ENCODE results near the gene SMAD1.
A peak's percentile ranks its signal among the peaks of the same experiment; 100 is the strongest.

The SMAD1 gene

DNA sequence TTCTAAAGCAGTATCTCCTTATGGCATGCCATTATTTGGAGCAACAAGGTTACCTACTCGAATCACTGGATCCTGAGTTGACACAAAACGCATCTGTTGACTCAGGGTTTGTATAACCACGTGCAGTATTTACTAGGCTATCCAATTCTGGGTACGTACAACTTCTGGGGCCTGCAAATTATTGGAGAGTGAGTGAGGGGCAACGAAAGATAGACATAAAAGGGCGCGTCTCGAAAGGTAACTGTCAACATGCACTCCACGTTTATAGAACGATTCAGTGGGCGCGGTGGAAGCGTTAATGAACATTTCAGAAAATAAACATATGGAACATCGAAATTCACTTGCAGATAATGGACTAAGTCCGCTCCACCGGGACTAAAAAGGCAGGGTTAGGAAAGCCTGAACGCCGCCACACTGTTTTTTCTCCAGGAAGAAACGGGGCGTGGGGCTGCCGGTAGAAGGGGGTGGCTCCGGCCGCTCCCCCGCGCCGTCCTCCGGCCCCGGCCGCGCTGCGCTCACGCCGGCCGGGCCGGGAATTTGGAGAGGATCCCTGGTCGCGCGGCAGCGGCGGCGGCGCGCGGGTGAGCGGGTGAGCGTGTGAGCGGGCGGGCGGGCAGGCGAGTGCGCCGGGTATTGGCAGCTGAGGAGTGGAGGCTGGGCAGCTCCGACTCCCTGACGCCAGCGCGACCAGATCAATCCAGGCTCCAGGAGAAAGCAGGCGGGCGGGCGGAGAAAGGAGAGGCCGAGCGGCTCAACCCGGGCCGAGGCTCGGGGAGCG is at the start of gene SMAD1:
TSS of gene SMAD1 (plus strand) at position 690 of the 778 bp plus-strand sequence. CDS start 32,761 bp downstream, outside the sequence.
- peak; percentile 83 for DNase-seq (ENCODE audit: low read depth)
- TF ChIP-seq, protein P1, sequence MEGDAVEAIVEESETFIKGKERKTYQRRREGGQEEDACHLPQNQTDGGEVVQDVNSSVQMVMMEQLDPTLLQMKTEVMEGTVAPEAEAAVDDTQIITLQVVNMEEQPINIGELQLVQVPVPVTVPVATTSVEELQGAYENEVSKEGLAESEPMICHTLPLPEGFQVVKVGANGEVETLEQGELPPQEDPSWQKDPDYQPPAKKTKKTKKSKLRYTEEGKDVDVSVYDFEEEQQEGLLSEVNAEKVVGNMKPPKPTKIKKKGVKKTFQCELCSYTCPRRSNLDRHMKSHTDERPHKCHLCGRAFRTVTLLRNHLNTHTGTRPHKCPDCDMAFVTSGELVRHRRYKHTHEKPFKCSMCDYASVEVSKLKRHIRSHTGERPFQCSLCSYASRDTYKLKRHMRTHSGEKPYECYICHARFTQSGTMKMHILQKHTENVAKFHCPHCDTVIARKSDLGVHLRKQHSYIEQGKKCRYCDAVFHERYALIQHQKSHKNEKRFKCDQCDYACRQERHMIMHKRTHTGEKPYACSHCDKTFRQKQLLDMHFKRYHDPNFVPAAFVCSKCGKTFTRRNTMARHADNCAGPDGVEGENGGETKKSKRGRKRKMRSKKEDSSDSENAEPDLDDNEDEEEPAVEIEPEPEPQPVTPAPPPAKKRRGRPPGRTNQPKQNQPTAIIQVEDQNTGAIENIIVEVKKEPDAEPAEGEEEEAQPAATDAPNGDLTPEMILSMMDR (IDR thresholded peaks at IDR 0.05; ENCODE audit: insufficient read depth, low read depth, low read length, missing control alignments), result no peak
- peak within 1 kb of the TSS; percentile 64 for H3K4me3 ChIP-seq (ENCODE audit: low read depth, low read length)

DNA sequence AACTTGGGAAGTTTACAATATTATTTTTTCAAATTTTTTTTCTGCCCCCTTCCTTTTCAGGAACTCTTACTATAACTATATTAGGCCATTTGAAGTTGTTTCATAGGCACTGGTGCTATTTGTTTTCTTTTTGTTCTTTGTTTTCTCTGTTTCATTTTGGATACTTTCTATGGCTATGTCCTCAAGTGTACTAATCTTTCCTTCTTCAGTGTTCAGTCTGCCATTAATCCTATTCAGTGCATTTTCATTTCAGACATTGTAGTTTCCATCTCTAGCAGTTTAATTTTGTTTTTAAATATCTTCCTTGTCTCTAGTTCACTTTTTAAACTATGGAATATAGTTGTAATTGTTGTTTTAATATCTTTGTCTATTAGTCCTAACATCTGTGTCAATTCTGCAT is 48.0 kb upstream of the SMAD1 start:
- DNase-seq (ENCODE audit: low read depth), result no peak
- no peak overlapping the region for H3K4me3 ChIP-seq (ENCODE audit: low read depth, low read length)
- TF ChIP-seq, protein P1 (IDR thresholded peaks at IDR 0.05; ENCODE audit: insufficient read depth, low read depth, low read length, missing control alignments), result no peak

DNA sequence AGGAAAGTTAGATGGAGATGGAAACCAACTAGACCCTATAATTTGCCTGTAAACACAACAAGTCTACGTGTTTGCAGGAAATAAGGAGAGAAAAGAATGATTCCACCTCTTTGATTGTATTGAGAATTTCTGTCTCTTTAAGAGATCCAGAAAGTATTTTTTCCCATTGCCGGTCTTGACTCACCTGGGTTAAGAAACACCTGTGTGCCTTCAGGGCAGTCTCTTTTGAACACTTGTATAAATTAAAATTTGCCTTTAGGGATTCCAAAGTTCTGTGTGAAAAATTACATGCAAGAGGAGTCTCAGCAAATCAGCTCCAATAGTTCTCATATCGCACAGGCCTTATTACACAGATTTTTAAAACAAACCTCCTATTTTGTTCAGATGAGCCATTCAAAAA is 46.0 kb upstream of the SMAD1 start:
- TF ChIP-seq, protein P1 (IDR thresholded peaks at IDR 0.05; ENCODE audit: insufficient read depth, low read depth, low read length, missing control alignments), result no peak
- H3K4me3 ChIP-seq (ENCODE audit: low read depth, low read length), result no peak overlapping the region
- no peak for DNase-seq (ENCODE audit: low read depth)

DNA sequence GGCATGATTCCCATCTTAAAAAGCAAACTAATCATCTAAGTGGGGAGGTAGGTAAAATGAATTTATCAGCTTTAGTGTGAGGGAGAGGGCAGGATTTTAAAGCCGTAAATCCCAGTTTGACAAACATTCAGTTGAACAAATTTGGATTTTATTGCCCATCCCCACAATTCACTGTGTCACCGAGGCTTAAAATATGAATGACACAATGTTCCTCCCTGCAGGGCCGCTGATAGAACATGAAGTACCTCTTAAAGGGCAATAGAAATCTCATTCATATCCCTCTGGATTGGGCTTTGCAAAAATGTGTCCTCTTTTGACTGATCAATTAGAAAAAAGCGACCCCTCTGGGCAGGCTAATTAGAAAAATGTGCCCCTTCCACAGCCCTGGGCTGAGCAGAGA is 45.5 kb upstream of the SMAD1 start:
- no peak for DNase-seq (ENCODE audit: low read depth)
- TF ChIP-seq, protein P1 (IDR thresholded peaks at IDR 0.05; ENCODE audit: insufficient read depth, low read depth, low read length, missing control alignments), result no peak
- no peak overlapping the region for H3K4me3 ChIP-seq (ENCODE audit: low read depth, low read length)

DNA sequence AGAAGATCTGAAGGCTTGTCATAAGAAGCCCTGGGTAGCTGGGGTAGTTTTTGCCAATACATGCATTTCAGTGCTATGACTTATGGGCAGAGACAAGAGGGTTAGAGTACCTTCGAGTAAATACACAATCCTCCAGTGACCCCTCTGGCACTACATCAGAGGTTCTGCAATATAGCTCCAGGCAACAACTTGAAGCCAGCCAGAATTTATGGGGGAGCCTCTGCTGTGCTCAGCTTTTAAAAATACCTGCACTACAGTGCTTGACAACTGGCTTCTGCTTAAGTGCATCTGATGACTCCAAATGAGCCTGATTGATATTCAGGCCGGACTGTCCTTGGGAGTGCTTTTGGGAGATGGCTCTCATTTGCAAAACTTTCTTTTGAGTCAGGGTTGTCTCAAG is 44.9 kb upstream of the SMAD1 start:
- H3K4me3 ChIP-seq (ENCODE audit: low read depth, low read length), result no peak overlapping the region
- no peak for DNase-seq (ENCODE audit: low read depth)
- TF ChIP-seq, protein P1 (IDR thresholded peaks at IDR 0.05; ENCODE audit: insufficient read depth, low read depth, low read length, missing control alignments), result no peak

DNA sequence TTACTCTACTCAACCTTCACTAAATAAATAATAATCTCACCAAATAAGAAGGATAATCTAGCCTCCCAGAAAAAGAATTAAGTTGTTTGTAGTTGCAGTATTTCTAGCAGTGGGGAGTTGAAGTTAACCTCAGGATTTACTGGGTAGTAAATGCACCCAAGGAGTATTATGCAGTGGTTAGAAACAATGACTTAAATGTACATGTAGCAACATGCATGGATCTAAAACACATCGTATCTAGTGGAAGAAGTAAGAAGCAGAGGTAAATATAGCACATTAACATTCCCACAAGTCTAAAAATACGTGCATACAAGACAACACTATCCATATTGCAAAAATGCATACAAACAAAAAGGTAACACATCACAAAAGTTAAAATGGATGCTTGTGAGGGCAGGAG is 44.2 kb upstream of the SMAD1 start:
- TF ChIP-seq, protein P1 (IDR thresholded peaks at IDR 0.05; ENCODE audit: insufficient read depth, low read depth, low read length, missing control alignments), result no peak
- H3K4me3 ChIP-seq (ENCODE audit: low read depth, low read length), result no peak overlapping the region
- no peak for DNase-seq (ENCODE audit: low read depth)

DNA sequence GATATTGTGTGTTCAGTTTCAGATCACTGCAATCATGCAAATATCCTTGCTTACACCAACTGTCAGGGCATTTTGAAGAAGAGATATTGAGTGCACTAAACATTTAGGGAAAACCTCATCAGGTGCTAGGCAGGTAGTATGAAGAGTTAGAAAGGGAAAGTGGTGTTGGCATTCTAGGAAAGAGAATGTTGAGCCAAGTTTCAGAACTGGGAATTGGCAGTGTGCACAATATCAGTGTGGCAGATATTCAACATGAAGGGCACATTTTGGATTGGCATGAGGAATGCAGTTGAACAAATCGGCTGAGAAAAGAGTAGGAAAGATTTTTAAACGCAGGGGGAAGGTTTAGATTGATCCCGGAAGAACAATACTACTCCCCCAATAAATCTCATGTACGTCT is 43.4 kb upstream of the SMAD1 start:
- no peak for DNase-seq (ENCODE audit: low read depth)
- TF ChIP-seq, protein P1 (IDR thresholded peaks at IDR 0.05; ENCODE audit: insufficient read depth, low read depth, low read length, missing control alignments), result no peak
- no peak overlapping the region for H3K4me3 ChIP-seq (ENCODE audit: low read depth, low read length)
